Activated T-cell treated with anti-CD3 and anti-CD28 coated beads, Interleukin-2, amount 50 U/mL, for 4 hours (primary cell): Measurements from ENCODE around the gene ANTKMT. TPM values are rescaled to one million over a fixed set of nuclear protein-coding genes. Genes with fewer than 3 reads are reported as not detected.

Source experiments
- ATAC-seq, 2 donors: fragments of 200-7000 bp; cut with Tn5 transposase; one replicate each; pipeline ENCODE4 v1.10.0; 2021
- DNase-seq: peaks from one replicate; pipeline ENCODE4 v3.0.0-alpha.2; 2020
- H3K27me3 Mint-ChIP-seq: one replicate; pipeline ENCODE4 v1.8.0; 2021; ENCODE audit warnings: low read depth, mixed read lengths
- H3K36me3 Mint-ChIP-seq: one replicate; pipeline ENCODE4 v1.8.0; 2022; ENCODE audit warnings: mixed read lengths; ENCODE audit not compliant: insufficient read depth
- H3K4me1 Mint-ChIP-seq: one replicate; pipeline ENCODE4 v1.8.0; 2021; ENCODE audit warnings: low read depth, mixed read lengths
- H3K4me3 Mint-ChIP-seq: one replicate; pipeline ENCODE4 v1.8.0; 2021; ENCODE audit warnings: mild to moderate bottlenecking, moderate library complexity, mixed read lengths
- H3K9me3 Mint-ChIP-seq: one replicate; pipeline ENCODE4 v1.8.0; 2021; ENCODE audit warnings: mixed read lengths
- total RNA-seq, 3 donors: library from RNA; stranded (reverse); gene quantifications; one replicate each; pipeline ENCODE4 v1.2.1, GENCODE V29; 2021

ANTKMT gene
- total RNA-seq, 3 donors from 2014 or later: 66.0 to 75.0 (median 67.8) TPM

- Mint-ChIP-seq H3K4me1 (peaks cover 19% of the 10 kb centered on the region), H3K4me3 (no peak overlapping the region), H3K27me3 (no peaks in the 10 kb centered on the region), H3K9me3 (no peaks in the 10 kb centered on the region), H3K36me3 (no peaks in the 10 kb centered on the region)
- DNase-seq (no peak), ATAC-seq (no peak)
Observed at GRCh38 chr16:723695-724094, 2.7 kb downstream of the ANTKMT start.

GRCh38 chr16:724188-725040 lies 3.5 kb downstream of the ANTKMT start:
- ATAC-seq (no peak), DNase-seq (no peak)
- peaks cover 16% of the 10 kb centered on the region for H3K4me1 Mint-ChIP-seq
- H3K4me3 Mint-ChIP-seq: no peak overlapping the region
- H3K36me3 Mint-ChIP-seq: no peaks in the 10 kb centered on the region
- H3K27me3 Mint-ChIP-seq: no peaks in the 10 kb centered on the region
- H3K9me3 Mint-ChIP-seq: no peaks in the 10 kb centered on the region

GRCh38 chr16:725041-725376 lies 4.1 kb downstream of the ANTKMT start:
- ATAC-seq: no peak
- no peak for DNase-seq
- Mint-ChIP-seq H3K36me3 (no peaks in the 10 kb centered on the region), H3K27me3 (no peaks in the 10 kb centered on the region), H3K4me1 (peaks cover 13% of the 10 kb centered on the region), H3K4me3 (no peak overlapping the region), H3K9me3 (no peaks in the 10 kb centered on the region)

GRCh38 chr16:725463-726187 lies 4.7 kb downstream of the ANTKMT start:
- ATAC-seq (no peak), DNase-seq (no peak)
- H3K4me1 Mint-ChIP-seq: peaks cover 10% of the 10 kb centered on the region
- peak overlapping the region; percentile 13 for H3K4me3 Mint-ChIP-seq
- no peaks in the 10 kb centered on the region for H3K36me3 Mint-ChIP-seq
- H3K9me3 Mint-ChIP-seq: no peaks in the 10 kb centered on the region
- no peaks in the 10 kb centered on the region for H3K27me3 Mint-ChIP-seq

- peaks cover 10% of the 10 kb centered on the region for H3K4me1 Mint-ChIP-seq
- H3K4me3 Mint-ChIP-seq: peak overlapping the region; percentile 72
Observed at GRCh38 chr16:726188-726437, 5.2 kb downstream of the ANTKMT start.

GRCh38 chr16:726438-727290 lies 5.7 kb downstream of the ANTKMT start, which contains the start of the genes CCDC78 and HAGHL:
Gene CCDC78 (minus strand): TSS chr16:726443. CDS start chr16:726367, 76 bp downstream.
Gene HAGHL (plus strand): TSS chr16:727106. CDS start chr16:727510, 404 bp downstream.
- Mint-ChIP-seq H3K9me3 (no peaks in the 10 kb centered on the region), H3K4me1 (peaks cover 10% of the 10 kb centered on the region), H3K36me3 (no peaks in the 10 kb centered on the region), H3K4me3 (peak within 1 kb of the TSS; percentile 72), H3K27me3 (no peaks in the 10 kb centered on the region)
- DNase-seq: peak; percentile 47
- ATAC-seq: peak; percentile 18 to 23

More at GRCh38 chr16:726188-726437, 5.2 kb downstream of the ANTKMT start:
- no peaks in the 10 kb centered on the region for H3K9me3 Mint-ChIP-seq
- ATAC-seq (no peak), DNase-seq (no peak)
- H3K36me3 Mint-ChIP-seq: no peaks in the 10 kb centered on the region
- H3K27me3 Mint-ChIP-seq: no peaks in the 10 kb centered on the region

GRCh38 chr16:727291-727977 lies 6.5 kb downstream of the ANTKMT start:
- no peaks in the 10 kb centered on the region for H3K9me3 Mint-ChIP-seq
- DNase-seq: no peak
- peaks cover 8% of the 10 kb centered on the region for H3K4me1 Mint-ChIP-seq
- H3K36me3 Mint-ChIP-seq: no peaks in the 10 kb centered on the region
- no peaks in the 10 kb centered on the region for H3K27me3 Mint-ChIP-seq
- ATAC-seq: peak; percentile 18 to 32
- H3K4me3 Mint-ChIP-seq: peak overlapping the region; percentile 29

GRCh38 chr16:728131-728889 lies 7.4 kb downstream of the ANTKMT start:
- peaks cover 3% of the 10 kb centered on the region for H3K4me1 Mint-ChIP-seq
- H3K27me3 Mint-ChIP-seq: no peaks in the 10 kb centered on the region
- H3K9me3 Mint-ChIP-seq: no peaks in the 10 kb centered on the region
- ATAC-seq (peak; percentile 62), DNase-seq (peak; percentile 47)
- peaks cover 1% of the 10 kb centered on the region for H3K36me3 Mint-ChIP-seq
- peak overlapping the region; percentile 42 for H3K4me3 Mint-ChIP-seq

GRCh38 chr16:728890-729744 lies 8.2 kb downstream of the ANTKMT start:
- H3K27me3 Mint-ChIP-seq: no peaks in the 10 kb centered on the region
- H3K4me1 Mint-ChIP-seq: peaks cover 3% of the 10 kb centered on the region
- no peaks in the 10 kb centered on the region for H3K9me3 Mint-ChIP-seq
- DNase-seq (no peak), ATAC-seq (no peak)
- H3K4me3 Mint-ChIP-seq: no peak overlapping the region
- peaks cover 1% of the 10 kb centered on the region for H3K36me3 Mint-ChIP-seq

GRCh38 chr16:729768-730665 lies 9.1 kb downstream of the ANTKMT start:
- Mint-ChIP-seq H3K36me3 (peaks cover 1% of the 10 kb centered on the region), H3K9me3 (no peaks in the 10 kb centered on the region), H3K4me3 (no peak overlapping the region), H3K4me1 (peaks cover 3% of the 10 kb centered on the region), H3K27me3 (no peaks in the 10 kb centered on the region)
- no peak for ATAC-seq
- no peak for DNase-seq

GRCh38 chr16:730666-731509 lies 9.9 kb downstream of the ANTKMT start:
- Mint-ChIP-seq H3K27me3 (no peaks in the 10 kb centered on the region), H3K4me1 (peaks cover 6% of the 10 kb centered on the region), H3K9me3 (no peaks in the 10 kb centered on the region), H3K4me3 (no peak overlapping the region), H3K36me3 (peaks cover 6% of the 10 kb centered on the region)
- DNase-seq (no peak), ATAC-seq (no peak)
